ENCODE measurements around the gene CHKA. TPM values are rescaled to one million over a fixed set of nuclear protein-coding genes. Genes with fewer than 3 reads are reported as not detected.

The CHKA gene
- total and polyA plus RNA-seq, 9 of the 15 experiments (the other 6 are each of a cell fraction or from before 2014, with no cell fraction given), result 3.6 to 37.0 (median 30.2) TPM

DNA sequence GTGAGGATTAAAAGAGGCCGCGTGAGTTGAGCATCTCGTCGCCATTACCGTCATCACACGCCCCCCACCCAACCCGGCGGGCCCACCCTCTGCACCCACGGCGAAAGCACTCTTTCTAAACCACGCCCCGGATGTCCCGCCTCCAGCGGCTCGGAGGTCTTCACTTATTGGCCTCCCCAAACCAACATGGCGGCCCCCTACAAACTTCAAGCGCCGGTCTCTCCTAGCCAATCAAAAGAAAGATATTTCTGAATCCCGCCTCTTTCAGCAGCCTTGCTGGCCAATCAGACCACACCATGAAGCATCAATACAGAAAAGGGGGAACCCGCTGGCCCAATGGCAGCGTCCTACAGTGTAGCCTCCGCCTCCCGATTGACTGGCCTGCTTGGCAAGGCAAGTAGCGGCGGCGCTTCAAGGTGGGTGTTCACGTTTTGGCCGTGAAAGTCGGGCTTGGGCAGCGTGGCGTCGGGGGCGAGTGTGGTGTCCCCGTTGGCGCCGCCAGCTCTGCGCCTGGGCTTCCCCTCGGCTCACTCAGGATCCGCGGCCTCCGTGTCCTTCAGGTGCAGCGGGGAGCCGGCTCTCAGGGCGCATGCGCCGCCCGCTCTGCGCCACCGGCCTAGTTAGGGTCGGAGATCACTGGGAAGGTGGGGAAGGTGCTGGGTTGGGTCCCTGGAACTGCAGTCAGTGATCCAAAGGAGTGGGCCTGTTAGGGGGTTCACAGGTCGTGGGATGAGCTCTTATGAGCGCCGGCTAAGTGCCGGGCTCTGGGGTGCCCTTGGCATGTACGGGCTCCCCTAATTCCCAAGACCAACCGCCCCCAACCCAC lies 90.7 kb downstream of the CHKA start, which contains the start of gene NDUFS8 (continued):
- TF ChIP-seq, protein P1, sequence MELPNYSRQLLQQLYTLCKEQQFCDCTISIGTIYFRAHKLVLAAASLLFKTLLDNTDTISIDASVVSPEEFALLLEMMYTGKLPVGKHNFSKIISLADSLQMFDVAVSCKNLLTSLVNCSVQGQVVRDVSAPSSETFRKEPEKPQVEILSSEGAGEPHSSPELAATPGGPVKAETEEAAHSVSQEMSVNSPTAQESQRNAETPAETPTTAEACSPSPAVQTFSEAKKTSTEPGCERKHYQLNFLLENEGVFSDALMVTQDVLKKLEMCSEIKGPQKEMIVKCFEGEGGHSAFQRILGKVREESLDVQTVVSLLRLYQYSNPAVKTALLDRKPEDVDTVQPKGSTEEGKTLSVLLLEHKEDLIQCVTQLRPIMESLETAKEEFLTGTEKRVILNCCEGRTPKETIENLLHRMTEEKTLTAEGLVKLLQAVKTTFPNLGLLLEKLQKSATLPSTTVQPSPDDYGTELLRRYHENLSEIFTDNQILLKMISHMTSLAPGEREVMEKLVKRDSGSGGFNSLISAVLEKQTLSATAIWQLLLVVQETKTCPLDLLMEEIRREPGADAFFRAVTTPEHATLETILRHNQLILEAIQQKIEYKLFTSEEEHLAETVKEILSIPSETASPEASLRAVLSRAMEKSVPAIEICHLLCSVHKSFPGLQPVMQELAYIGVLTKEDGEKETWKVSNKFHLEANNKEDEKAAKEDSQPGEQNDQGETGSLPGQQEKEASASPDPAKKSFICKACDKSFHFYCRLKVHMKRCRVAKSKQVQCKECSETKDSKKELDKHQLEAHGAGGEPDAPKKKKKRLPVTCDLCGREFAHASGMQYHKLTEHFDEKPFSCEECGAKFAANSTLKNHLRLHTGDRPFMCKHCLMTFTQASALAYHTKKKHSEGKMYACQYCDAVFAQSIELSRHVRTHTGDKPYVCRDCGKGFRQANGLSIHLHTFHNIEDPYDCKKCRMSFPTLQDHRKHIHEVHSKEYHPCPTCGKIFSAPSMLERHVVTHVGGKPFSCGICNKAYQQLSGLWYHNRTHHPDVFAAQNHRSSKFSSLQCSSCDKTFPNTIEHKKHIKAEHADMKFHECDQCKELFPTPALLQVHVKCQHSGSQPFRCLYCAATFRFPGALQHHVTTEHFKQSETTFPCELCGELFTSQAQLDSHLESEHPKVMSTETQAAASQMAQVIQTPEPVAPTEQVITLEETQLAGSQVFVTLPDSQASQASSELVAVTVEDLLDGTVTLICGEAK (IDR thresholded peaks at IDR 0.05), result peak; percentile 85
- TF ChIP-seq, protein P1 (CRISPR knock-in tag; IDR thresholded peaks at IDR 0.05), result no peak
- TF ChIP-seq, protein P2, sequence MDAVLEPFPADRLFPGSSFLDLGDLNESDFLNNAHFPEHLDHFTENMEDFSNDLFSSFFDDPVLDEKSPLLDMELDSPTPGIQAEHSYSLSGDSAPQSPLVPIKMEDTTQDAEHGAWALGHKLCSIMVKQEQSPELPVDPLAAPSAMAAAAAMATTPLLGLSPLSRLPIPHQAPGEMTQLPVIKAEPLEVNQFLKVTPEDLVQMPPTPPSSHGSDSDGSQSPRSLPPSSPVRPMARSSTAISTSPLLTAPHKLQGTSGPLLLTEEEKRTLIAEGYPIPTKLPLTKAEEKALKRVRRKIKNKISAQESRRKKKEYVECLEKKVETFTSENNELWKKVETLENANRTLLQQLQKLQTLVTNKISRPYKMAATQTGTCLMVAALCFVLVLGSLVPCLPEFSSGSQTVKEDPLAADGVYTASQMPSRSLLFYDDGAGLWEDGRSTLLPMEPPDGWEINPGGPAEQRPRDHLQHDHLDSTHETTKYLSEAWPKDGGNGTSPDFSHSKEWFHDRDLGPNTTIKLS (IDR thresholded peaks at IDR 0.05; ENCODE audit: borderline replicate concordance, low read depth), result peak; percentile 70; the same call in 1 of the 2 replicates
- TF ChIP-seq TAF7 (tag; IDR thresholded peaks at IDR 0.05), result peak; percentile 20; the same call in 1 of the 2 replicates
- TF ChIP-seq, protein P3, sequence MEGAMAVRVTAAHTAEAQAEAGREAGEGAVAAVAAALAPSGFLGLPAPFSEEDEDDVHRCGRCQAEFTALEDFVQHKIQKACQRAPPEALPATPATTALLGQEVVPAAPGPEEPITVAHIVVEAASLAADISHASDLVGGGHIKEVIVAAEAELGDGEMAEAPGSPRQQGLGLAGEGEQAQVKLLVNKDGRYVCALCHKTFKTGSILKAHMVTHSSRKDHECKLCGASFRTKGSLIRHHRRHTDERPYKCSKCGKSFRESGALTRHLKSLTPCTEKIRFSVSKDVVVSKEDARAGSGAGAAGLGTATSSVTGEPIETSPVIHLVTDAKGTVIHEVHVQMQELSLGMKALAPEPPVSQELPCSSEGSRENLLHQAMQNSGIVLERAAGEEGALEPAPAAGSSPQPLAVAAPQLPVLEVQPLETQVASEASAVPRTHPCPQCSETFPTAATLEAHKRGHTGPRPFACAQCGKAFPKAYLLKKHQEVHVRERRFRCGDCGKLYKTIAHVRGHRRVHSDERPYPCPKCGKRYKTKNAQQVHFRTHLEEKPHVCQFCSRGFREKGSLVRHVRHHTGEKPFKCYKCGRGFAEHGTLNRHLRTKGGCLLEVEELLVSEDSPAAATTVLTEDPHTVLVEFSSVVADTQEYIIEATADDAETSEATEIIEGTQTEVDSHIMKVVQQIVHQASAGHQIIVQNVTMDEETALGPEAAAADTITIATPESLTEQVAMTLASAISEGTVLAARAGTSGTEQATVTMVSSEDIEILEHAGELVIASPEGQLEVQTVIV (CRISPR knock-in tag; IDR thresholded peaks at IDR 0.05; ENCODE audit: borderline replicate concordance), result no peak
- peak; percentile 89 for TF ChIP-seq SUPT5H (IDR thresholded peaks at IDR 0.05)
- TF ChIP-seq ATF1 (CRISPR knock-in tag; IDR thresholded peaks at IDR 0.05), result no peak
- TF ChIP-seq ATF1 (tag; IDR thresholded peaks at IDR 0.05), result peak; percentile 70
- no peak for TF ChIP-seq CREBBP (IDR thresholded peaks at IDR 0.05; ENCODE audit: low read depth, low read length)
- 0 out of 2 replicates have a peak, but pooled peaks have one; percentile 44 for TF ChIP-seq ZBED1 (IDR thresholded peaks at IDR 0.05)
- TF ChIP-seq, protein P4, sequence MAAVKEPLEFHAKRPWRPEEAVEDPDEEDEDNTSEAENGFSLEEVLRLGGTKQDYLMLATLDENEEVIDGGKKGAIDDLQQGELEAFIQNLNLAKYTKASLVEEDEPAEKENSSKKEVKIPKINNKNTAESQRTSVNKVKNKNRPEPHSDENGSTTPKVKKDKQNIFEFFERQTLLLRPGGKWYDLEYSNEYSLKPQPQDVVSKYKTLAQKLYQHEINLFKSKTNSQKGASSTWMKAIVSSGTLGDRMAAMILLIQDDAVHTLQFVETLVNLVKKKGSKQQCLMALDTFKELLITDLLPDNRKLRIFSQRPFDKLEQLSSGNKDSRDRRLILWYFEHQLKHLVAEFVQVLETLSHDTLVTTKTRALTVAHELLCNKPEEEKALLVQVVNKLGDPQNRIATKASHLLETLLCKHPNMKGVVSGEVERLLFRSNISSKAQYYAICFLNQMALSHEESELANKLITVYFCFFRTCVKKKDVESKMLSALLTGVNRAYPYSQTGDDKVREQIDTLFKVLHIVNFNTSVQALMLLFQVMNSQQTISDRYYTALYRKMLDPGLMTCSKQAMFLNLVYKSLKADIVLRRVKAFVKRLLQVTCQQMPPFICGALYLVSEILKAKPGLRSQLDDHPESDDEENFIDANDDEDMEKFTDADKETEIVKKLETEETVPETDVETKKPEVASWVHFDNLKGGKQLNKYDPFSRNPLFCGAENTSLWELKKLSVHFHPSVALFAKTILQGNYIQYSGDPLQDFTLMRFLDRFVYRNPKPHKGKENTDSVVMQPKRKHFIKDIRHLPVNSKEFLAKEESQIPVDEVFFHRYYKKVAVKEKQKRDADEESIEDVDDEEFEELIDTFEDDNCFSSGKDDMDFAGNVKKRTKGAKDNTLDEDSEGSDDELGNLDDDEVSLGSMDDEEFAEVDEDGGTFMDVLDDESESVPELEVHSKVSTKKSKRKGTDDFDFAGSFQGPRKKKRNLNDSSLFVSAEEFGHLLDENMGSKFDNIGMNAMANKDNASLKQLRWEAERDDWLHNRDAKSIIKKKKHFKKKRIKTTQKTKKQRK (IDR thresholded peaks at IDR 0.05; ENCODE audit: borderline replicate concordance, low read depth, low read length), result peak; percentile 87
